GM12872 (cell line): ENCODE data around the gene DGCR2.

Experiments used
- CTCF ChIP-seq: IDR thresholded peaks from 3 replicates; pipeline ENCODE4 v1.5.1; 2011; ENCODE audit warnings: low read depth, mild to moderate bottlenecking, low read length, moderate library complexity; ENCODE audit not compliant: insufficient read depth

Gene DGCR2

GRCh38 chr22:19019029-19019678, 103.1 kb downstream of the DGCR2 start:
- TF ChIP-seq CTCF: no peak

- TF ChIP-seq CTCF: no peak
Measured at GRCh38 chr22:19018256-19018655, 104.0 kb downstream of the DGCR2 start.

- TF ChIP-seq CTCF: no peak
Measured at GRCh38 chr22:19016081-19016766, 106.0 kb downstream of the DGCR2 start.

- TF ChIP-seq CTCF: no peak
Measured at GRCh38 chr22:19014886-19015285, 107.3 kb downstream of the DGCR2 start.

- no peak for TF ChIP-seq CTCF
Measured at GRCh38 chr22:19012308-19012986, 109.8 kb downstream of the DGCR2 start.

- TF ChIP-seq CTCF: no peak
Measured at GRCh38 chr22:19011075-19011474, 111.1 kb downstream of the DGCR2 start.

GRCh38 chr22:19005905-19006304, 116.3 kb downstream of the DGCR2 start:
- no peak for TF ChIP-seq CTCF
